Skeletal muscle satellite cell (primary cell): ENCODE measurements around the gene PHACTR1.
"Not testable (repeated sequence)": the region's sequence is repeated elsewhere in the genome, so short reads cannot be mapped to it uniquely, and the experiment has no call there.

Experiments used
- H3K27me3 ChIP-seq: 2 replicates; pipeline ENCODE4 v1.7.0; 2013; ENCODE audit warnings: low read length; ENCODE audit not compliant: control insufficient read depth, insufficient read depth
- H3K36me3 ChIP-seq: 2 replicates; pipeline ENCODE4 v1.7.0; 2013; ENCODE audit warnings: mild to moderate bottlenecking, control low read depth, low read length; ENCODE audit not compliant: insufficient read depth
- H3K4me1 ChIP-seq: 2 replicates; pipeline ENCODE4 v1.7.0; 2013; ENCODE audit warnings: low read length; ENCODE audit not compliant: control insufficient read depth, insufficient read depth
- H3K4me2 ChIP-seq: 2 replicates; pipeline ENCODE4 v1.7.0; 2013; ENCODE audit warnings: mild to moderate bottlenecking, low read length
- H3K4me3 ChIP-seq: 2 replicates; pipeline ENCODE4 v1.7.0; 2013; ENCODE audit warnings: low read length
- H3K9ac ChIP-seq: 2 replicates; pipeline ENCODE4 v1.7.0; 2013; ENCODE audit warnings: mild to moderate bottlenecking, low read depth, low read length, moderate library complexity
- H3K9me3 ChIP-seq: replicated peaks from 2 replicates; pipeline ENCODE4 v1.7.0; 2013; ENCODE audit warnings: mild to moderate bottlenecking, control low read depth, low read length

The PHACTR1 gene

DNA sequence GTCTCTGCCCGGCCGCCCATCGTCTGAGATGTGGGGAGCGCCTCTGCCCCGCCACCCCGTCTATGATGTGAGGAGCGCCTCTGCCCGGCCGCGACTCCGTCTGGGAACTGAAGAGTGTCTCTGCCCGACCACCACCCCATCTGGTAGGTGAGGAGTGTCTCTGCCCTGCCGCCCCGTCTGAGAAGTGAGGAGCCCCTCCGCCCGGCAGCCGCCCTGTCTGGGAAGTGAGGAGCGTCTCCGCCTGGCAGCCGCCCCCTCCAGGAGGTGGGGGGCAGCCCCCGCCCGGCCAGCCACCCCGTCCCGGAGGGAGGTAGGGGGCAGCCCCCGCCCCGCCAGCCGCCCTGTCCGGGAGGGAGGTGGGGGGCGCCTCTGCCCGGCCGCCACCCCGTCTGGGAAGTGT lies 417.3 kb downstream of the PHACTR1 start:
- H3K4me2 ChIP-seq, H3K4me1 ChIP-seq, H3K9me3 ChIP-seq, H3K27me3 ChIP-seq, H3K36me3 ChIP-seq, H3K4me3 ChIP-seq, H3K9ac ChIP-seq: not testable (repeated sequence)

DNA sequence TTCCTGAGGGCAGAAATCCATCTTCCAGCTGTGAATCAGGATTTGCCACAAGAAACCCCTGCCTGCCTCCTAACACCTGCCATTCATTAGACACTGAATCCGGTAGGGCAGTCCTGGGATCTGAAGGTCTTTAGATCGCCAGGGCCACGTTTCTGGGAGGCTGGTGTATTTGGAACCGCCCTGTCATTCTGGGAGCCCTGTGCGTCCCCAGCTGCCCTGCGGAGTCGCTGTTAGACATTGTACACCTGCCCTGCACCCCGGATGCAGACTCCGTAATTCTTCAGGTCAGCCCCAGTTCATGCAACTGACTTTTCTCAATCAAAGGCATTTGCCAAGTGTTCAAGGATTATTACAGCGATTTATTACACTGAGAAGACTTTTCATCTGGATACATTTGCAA lies 418.6 kb downstream of the PHACTR1 start:
- H3K36me3 ChIP-seq = no peaks in the 10 kb centered on the region
- no peak overlapping the region for H3K9ac ChIP-seq
- no peaks in the 10 kb centered on the region for H3K9me3 ChIP-seq
- no peaks in the 10 kb centered on the region for H3K27me3 ChIP-seq
- no peak overlapping the region for H3K4me3 ChIP-seq
- no peak overlapping the region for H3K4me2 ChIP-seq
- H3K4me1 ChIP-seq = no peaks in the 10 kb centered on the region

DNA sequence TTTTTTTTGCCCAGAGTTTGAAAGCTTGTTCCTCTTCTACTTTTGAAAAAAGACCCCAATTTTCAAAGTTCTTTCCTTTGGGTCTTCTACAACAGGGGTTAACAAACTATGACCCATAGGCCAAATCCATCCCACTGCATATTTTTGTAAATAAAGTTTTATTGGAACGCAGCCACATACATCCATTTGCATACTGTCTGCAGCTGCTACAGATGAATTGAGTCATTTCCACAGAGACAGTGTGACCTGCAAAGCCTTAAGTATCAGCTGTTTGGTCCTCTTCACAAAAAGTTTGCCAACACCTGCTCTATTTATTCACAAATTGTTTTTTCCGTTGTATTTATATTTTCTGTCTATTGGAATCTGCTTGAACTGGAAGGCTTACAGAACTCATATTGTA lies 422.6 kb downstream of the PHACTR1 start:
- no peak overlapping the region for H3K4me3 ChIP-seq
- H3K27me3 ChIP-seq = no peaks in the 10 kb centered on the region
- no peak overlapping the region for H3K9ac ChIP-seq
- H3K36me3 ChIP-seq = no peaks in the 10 kb centered on the region
- no peak overlapping the region for H3K4me2 ChIP-seq
- H3K9me3 ChIP-seq = no peaks in the 10 kb centered on the region
- no peaks in the 10 kb centered on the region for H3K4me1 ChIP-seq

DNA sequence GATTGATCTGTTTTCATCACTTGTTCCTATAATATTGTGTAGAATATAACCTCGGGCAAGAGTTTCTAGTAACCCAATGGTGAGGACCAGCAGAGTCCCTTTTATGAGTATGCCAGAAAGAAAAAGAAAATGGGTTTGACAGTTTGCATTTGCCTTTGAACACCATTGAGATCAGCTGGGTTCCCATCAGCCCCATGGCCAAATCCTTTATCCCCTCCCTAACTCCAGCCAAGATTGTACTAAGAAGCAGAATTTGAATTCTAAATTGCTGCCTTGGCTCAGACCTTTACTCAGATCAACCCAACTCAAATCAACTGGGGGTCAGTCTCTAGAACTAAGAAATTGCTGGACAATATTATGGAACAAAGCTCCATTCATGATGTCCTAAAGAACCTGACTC lies 424.4 kb downstream of the PHACTR1 start:
- Histone ChIP-seq H3K9me3 (no peaks in the 10 kb centered on the region), H3K36me3 (no peaks in the 10 kb centered on the region), H3K27me3 (no peaks in the 10 kb centered on the region), H3K4me2 (no peak overlapping the region), H3K4me3 (no peak overlapping the region), H3K9ac (no peak overlapping the region), H3K4me1 (no peaks in the 10 kb centered on the region)

DNA sequence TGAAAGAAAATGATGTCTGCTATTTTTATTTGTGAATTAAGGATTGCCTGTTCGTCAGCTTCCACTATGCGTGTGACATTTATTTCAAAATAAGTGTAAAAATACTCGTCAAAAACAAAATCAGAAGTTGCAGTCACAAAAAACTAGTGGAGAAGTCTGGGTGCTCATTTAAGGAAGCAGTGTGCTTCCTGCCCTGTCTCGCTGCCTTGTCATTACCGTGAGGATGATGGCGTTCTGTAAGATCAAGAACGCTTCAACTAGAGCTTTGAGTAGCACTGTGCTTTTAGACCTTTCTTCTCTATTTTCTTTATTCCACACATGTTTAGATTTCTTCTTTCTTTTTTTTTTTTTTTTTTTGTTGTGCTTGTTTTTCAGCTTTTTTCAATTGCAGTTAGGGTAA lies 424.8 kb downstream of the PHACTR1 start:
- H3K4me3 ChIP-seq = no peak overlapping the region
- no peak overlapping the region for H3K9ac ChIP-seq
- H3K4me2 ChIP-seq = no peak overlapping the region
- no peaks in the 10 kb centered on the region for H3K36me3 ChIP-seq
- no peaks in the 10 kb centered on the region for H3K9me3 ChIP-seq
- H3K27me3 ChIP-seq = no peaks in the 10 kb centered on the region
- H3K4me1 ChIP-seq = no peaks in the 10 kb centered on the region

DNA sequence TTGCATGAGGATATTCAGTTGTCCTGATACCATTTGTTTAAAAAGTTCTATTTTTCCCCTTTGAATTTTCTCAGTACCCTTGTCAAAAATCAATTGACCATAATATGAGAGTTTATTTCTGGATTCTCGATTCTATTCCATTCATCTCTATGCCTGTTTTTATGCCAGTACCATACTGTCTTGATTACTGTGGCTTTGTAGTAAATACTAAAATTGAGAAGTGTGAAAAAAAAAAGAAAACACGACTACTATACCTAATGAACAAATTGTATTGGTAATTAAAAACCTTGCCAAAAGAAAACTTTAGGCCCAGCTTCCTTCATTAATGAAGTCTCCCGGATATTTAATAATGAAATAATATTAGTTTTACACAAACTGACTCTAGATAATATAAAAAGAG lies 426.0 kb downstream of the PHACTR1 start:
- H3K27me3 ChIP-seq = no peaks in the 10 kb centered on the region
- no peaks in the 10 kb centered on the region for H3K36me3 ChIP-seq
- no peaks in the 10 kb centered on the region for H3K4me1 ChIP-seq
- H3K9me3 ChIP-seq = no peaks in the 10 kb centered on the region
- no peak overlapping the region for H3K4me3 ChIP-seq
- H3K9ac ChIP-seq = no peak overlapping the region
- H3K4me2 ChIP-seq = no peak overlapping the region

DNA sequence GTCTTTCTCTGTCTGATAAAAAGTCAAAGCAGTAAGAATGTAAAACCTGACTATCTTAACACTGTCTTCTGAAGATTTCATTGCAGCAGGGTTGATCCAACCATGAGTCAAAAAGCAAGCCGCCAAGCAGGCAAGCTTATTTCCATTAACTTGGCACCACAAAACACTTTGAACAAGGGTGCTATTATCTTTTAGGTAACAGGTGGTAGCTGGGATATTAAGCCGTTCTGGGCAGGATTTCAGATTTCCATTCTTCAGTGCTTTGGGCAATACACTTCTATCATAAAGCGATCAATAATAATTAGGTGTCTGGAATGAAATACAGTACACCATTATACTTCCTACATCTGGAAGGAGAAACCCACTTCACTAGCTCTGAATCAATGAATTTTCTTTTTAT lies 429.9 kb downstream of the PHACTR1 start:
- Histone ChIP-seq H3K4me1 (no peaks in the 10 kb centered on the region), H3K4me3 (no peak overlapping the region)

DNA sequence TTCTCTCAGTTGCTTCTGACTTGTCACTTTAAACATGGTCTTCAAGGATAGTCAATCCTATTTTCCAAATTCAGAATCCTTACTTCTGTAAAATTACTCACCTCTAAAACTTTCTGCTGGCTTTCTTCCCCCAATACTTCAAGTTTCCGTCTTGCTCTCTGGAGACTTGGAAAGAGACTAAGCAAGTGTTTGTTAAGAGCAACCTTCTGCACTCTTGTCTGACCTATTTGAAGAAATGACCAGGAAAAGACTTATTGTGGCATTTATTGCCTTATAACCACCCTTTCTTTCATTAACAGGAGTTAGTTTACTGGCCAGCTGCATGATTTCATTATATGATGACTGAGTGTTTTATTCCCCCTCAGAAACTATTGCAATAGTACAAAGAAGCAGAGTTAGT lies 430.8 kb downstream of the PHACTR1 start:
- H3K9me3 ChIP-seq = no peaks in the 10 kb centered on the region
- no peak overlapping the region for H3K9ac ChIP-seq
- no peaks in the 10 kb centered on the region for H3K36me3 ChIP-seq
- H3K4me1 ChIP-seq = no peaks in the 10 kb centered on the region
- no peak overlapping the region for H3K4me2 ChIP-seq
- H3K4me3 ChIP-seq = no peak overlapping the region
- no peaks in the 10 kb centered on the region for H3K27me3 ChIP-seq

More for the DNA sequence above, 429.9 kb downstream of the PHACTR1 start:
- H3K9me3 ChIP-seq = no peaks in the 10 kb centered on the region
- no peak overlapping the region for H3K4me2 ChIP-seq
- H3K9ac ChIP-seq = no peak overlapping the region
- no peaks in the 10 kb centered on the region for H3K36me3 ChIP-seq
- no peaks in the 10 kb centered on the region for H3K27me3 ChIP-seq

DNA sequence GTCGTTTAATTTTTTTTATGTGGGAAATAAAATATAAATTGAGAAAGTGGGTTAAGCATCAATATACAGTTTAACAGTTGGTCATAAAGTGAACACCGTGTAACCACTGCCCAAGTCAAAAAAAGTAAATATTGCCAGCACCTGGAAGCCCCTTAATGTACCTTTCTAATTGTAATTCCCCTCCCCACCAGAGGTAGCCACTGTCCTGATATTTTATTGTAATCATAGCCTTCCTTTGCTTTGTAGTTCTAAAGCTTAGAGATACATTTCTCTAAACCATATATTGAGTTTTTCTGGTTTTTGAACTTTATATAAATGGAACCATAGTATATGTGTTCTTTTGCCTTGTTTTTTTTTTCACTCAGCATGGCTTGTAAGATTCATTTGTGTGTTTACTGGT lies 431.2 kb downstream of the PHACTR1 start:
- H3K4me2 ChIP-seq = no peak overlapping the region
- H3K27me3 ChIP-seq = no peaks in the 10 kb centered on the region
- no peaks in the 10 kb centered on the region for H3K9me3 ChIP-seq
- H3K36me3 ChIP-seq = no peaks in the 10 kb centered on the region
- H3K9ac ChIP-seq = no peak overlapping the region
- H3K4me1 ChIP-seq = no peaks in the 10 kb centered on the region
- no peak overlapping the region for H3K4me3 ChIP-seq

DNA sequence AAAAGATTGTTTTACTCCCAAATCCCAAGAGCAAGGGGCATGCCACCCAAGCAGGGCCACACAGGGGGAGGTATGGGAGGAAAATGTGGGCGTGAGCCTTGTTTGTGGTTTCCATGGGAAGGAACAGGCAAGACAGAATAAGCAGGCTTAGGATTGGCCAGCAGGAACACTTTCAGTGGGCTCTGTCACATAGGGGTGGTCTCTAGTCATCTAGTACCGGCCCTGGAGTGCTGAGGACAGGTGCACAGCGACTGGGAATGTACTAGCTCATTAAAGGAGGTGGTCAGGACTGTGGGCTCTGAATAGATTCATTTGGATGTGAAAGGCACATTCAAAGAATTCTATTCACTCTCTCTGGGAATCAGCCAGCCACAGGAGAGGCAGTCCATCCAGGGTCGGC lies 436.2 kb downstream of the PHACTR1 start:
- H3K27me3 ChIP-seq = no peaks in the 10 kb centered on the region
- H3K9ac ChIP-seq = no peak overlapping the region
- no peak overlapping the region for H3K4me2 ChIP-seq

DNA sequence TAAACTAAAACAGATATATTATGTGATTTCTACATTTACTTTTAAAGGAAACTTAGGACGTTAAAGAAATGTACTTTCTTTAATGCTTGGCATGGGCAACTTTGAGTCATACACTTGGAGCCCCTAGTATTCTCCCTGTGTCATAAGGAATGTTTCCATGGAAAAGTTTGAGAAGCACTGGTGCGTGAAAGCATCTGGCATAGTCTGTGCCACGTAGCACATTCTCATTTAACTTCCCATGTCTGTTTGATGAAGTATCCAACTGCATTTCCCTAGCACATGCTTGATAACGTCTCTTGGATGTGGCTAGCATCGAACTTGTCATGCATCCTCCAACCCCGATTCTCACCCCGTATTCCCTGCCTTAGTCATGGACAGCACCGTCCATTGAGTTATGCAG lies 439.8 kb downstream of the PHACTR1 start:
- H3K27me3 ChIP-seq = no peaks in the 10 kb centered on the region
- H3K4me2 ChIP-seq = no peak overlapping the region
- H3K4me1 ChIP-seq = no peaks in the 10 kb centered on the region
- no peaks in the 10 kb centered on the region for H3K36me3 ChIP-seq
- H3K4me3 ChIP-seq = no peak overlapping the region
- H3K9me3 ChIP-seq = no peaks in the 10 kb centered on the region
- no peak overlapping the region for H3K9ac ChIP-seq

More for the DNA sequence above, 436.2 kb downstream of the PHACTR1 start:
- Histone ChIP-seq H3K4me1 (no peaks in the 10 kb centered on the region), H3K9me3 (no peaks in the 10 kb centered on the region), H3K36me3 (no peaks in the 10 kb centered on the region), H3K4me3 (no peak overlapping the region)

DNA sequence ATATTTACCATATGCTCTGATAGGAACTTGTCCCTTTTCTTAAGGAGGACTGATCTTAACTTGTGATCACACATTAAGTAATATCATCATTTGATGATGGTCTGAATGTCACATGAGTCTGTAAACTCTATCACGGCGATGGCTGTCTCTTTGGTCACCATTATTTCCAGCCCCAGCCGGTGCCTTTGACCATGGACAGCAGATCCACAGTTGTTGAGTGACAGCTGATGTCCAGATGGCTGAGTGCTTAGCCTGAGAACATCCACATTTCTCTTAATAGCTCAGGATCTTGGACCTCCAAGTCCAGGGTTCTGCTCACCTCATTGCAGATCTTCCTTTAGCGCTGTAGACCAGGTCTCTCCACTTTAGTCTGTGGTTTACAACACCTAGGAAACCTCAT lies 440.7 kb downstream of the PHACTR1 start:
- no peaks in the 10 kb centered on the region for H3K36me3 ChIP-seq
- H3K9ac ChIP-seq = no peak overlapping the region
- no peak overlapping the region for H3K4me2 ChIP-seq
- no peaks in the 10 kb centered on the region for H3K4me1 ChIP-seq
- H3K27me3 ChIP-seq = no peaks in the 10 kb centered on the region
- H3K4me3 ChIP-seq = no peak overlapping the region
- no peaks in the 10 kb centered on the region for H3K9me3 ChIP-seq
